Neural progenitor cell (in vitro differentiated cells): ENCODE measurements around the gene PMM1. TPM values are rescaled to one million over a fixed set of nuclear protein-coding genes. Genes with fewer than 3 reads are reported as not detected.

Experiments
- DNase-seq: peaks from one replicate; pipeline ENCODE4 v3.0.0-alpha.2; 2016; ENCODE audit warnings: low spot score
- H2AFZ ChIP-seq: fragments of 200-600 bp; sonication (generic); replicated peaks from 2 replicates; pipeline ENCODE4 v1.6.1; 2016; ENCODE audit warnings: antibody characterized with exemption
- H3F3A ChIP-seq: fragments of 200-600 bp; sonication (generic); 2 replicates; pipeline ENCODE4 v1.6.1; 2016; ENCODE audit warnings: antibody characterized with exemption, low read depth
- H3K27ac ChIP-seq: fragments of 200-600 bp; sonication (generic); 2 replicates; pipeline ENCODE4 v1.5.1; 2016; ENCODE audit warnings: mild to moderate bottlenecking
- H3K27me3 ChIP-seq: fragments of 200-600 bp; sonication (generic); 2 replicates; pipeline ENCODE4 v1.6.1; 2016; ENCODE audit warnings: mild to moderate bottlenecking, moderate library complexity
- H3K36me3 ChIP-seq: fragments of 200-600 bp; sonication (generic); 2 replicates; pipeline ENCODE4 v1.5.1; 2016
- H3K4me1 ChIP-seq: fragments of 200-600 bp; sonication (generic); 2 replicates; pipeline ENCODE4 v1.6.1; 2016; ENCODE audit warnings: mixed run types
- H3K4me2 ChIP-seq: fragments of 200-600 bp; sonication (generic); 2 replicates; pipeline ENCODE4 v1.6.1; 2016
- H3K4me3 ChIP-seq: fragments of 200-600 bp; sonication (generic); 2 replicates; pipeline ENCODE4 v1.5.1; 2016
- H3K79me2 ChIP-seq: fragments of 200-600 bp; sonication (generic); 2 replicates; pipeline ENCODE4 v1.6.1; 2016; ENCODE audit warnings: low read depth
- H3K9ac ChIP-seq: fragments of 200-600 bp; sonication (generic); 2 replicates; pipeline ENCODE4 v1.6.1; 2016
- H3K9me3 ChIP-seq: fragments of 200-600 bp; sonication (generic); 2 replicates; pipeline ENCODE4 v1.5.1; 2016; ENCODE audit warnings: low read depth
- H4K20me1 ChIP-seq: fragments of 200-600 bp; sonication (generic); 2 replicates; pipeline ENCODE4 v1.6.1; 2016; ENCODE audit warnings: low read depth
- H3K27ac Mint-ChIP-seq: 3 replicates; pipeline ENCODE4 v1.8.0; 2021; ENCODE audit warnings: mixed read lengths
- H3K27me3 Mint-ChIP-seq: 2 replicates; pipeline ENCODE4 v1.8.0; 2022; ENCODE audit warnings: low read depth, mild to moderate bottlenecking, inconsistent platforms, moderate library complexity, mixed read lengths; ENCODE audit not compliant: insufficient read depth
- H3K36me3 Mint-ChIP-seq: 3 replicates; pipeline ENCODE4 v1.8.0; 2021; ENCODE audit warnings: mixed read lengths
- H3K4me1 Mint-ChIP-seq: 3 replicates; pipeline ENCODE4 v1.8.0; 2021; ENCODE audit warnings: mixed read lengths
- H3K4me3 Mint-ChIP-seq: 3 replicates; pipeline ENCODE4 v1.8.0; 2021; ENCODE audit warnings: mild to moderate bottlenecking, moderate library complexity, mixed read lengths
- H3K9me3 Mint-ChIP-seq: 3 replicates; pipeline ENCODE4 v1.8.0; 2020; ENCODE audit warnings: mixed read lengths
- EZH2 ChIP-seq: fragments of 200-600 bp; sonication (generic); IDR thresholded peaks from 2 replicates; pipeline ENCODE4 v1.6.1; 2017; ENCODE audit warnings: antibody characterized with exemption, mild to moderate bottlenecking, moderate library complexity
- EZH2phosphoT487 ChIP-seq: fragments of 200-600 bp; sonication (generic); IDR thresholded peaks from 2 replicates; pipeline ENCODE4 v1.6.1; 2017; ENCODE audit warnings: antibody characterized with exemption
- total RNA-seq: library from RNA; depleted of rRNA; stranded (reverse); fragments of >200 nt; gene quantifications from 2 replicates; pipeline ENCODE4 v1.2.3, GENCODE V29; 2015; ENCODE audit warnings: low replicate concordance
- TF ChIP-seq, protein P1 (sequence below): fragments of 200-600 bp; sonication (generic); IDR thresholded peaks from 2 replicates; pipeline ENCODE4 v1.5.1; 2017; ENCODE audit warnings: antibody characterized with exemption, mild to moderate bottlenecking

PMM1 gene
- total RNA-seq, 1 donor from 2014 or later: 9.3 TPM

DNA sequence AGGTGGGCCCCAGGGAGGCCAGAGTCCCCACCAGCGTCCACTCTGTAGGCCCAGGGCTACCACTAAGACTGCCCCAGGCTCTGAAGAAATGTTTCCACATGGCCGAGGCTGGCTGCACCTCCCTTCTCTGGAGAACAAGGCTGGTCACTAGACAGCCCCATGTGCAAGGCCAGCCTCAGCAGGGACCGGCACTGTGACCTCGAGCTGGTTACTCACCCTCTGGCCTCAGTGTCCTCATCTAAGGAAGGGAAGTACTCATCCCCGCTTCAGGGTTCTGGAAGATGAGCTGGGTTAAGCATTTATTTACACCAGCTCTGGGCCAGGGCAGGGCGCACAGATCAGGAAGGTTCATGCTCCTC is 9.7 kb downstream of the PMM1 start:
- no peaks in the 10 kb centered on the region for H3K79me2 ChIP-seq
- no peaks in the 10 kb centered on the region for H3K9me3 Mint-ChIP-seq
- no peaks in the 10 kb centered on the region for H3K27me3 ChIP-seq
- H4K20me1 ChIP-seq: no peaks in the 10 kb centered on the region
- H3K27ac ChIP-seq: no peak overlapping the region
- no peaks in the 10 kb centered on the region for H3K36me3 ChIP-seq
- H3K9ac ChIP-seq: no peak overlapping the region
- no peaks in the 10 kb centered on the region for H3F3A ChIP-seq
- H3K9me3 ChIP-seq: no peaks in the 10 kb centered on the region
- H3K4me2 ChIP-seq: no peak overlapping the region
- H3K36me3 Mint-ChIP-seq: no peaks in the 10 kb centered on the region
- no peak overlapping the region for H2AFZ ChIP-seq
- peaks cover 5% of the 10 kb centered on the region for H3K27me3 Mint-ChIP-seq
- peaks cover 10% of the 10 kb centered on the region for H3K4me1 Mint-ChIP-seq
- TF ChIP-seq, protein P1, sequence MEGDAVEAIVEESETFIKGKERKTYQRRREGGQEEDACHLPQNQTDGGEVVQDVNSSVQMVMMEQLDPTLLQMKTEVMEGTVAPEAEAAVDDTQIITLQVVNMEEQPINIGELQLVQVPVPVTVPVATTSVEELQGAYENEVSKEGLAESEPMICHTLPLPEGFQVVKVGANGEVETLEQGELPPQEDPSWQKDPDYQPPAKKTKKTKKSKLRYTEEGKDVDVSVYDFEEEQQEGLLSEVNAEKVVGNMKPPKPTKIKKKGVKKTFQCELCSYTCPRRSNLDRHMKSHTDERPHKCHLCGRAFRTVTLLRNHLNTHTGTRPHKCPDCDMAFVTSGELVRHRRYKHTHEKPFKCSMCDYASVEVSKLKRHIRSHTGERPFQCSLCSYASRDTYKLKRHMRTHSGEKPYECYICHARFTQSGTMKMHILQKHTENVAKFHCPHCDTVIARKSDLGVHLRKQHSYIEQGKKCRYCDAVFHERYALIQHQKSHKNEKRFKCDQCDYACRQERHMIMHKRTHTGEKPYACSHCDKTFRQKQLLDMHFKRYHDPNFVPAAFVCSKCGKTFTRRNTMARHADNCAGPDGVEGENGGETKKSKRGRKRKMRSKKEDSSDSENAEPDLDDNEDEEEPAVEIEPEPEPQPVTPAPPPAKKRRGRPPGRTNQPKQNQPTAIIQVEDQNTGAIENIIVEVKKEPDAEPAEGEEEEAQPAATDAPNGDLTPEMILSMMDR: no peak
- TF ChIP-seq EZH2: no peak
- no peak for TF ChIP-seq EZH2phosphoT487
- H3K4me3 Mint-ChIP-seq: no peak overlapping the region
- H3K4me1 ChIP-seq: no peaks in the 10 kb centered on the region
- H3K27ac Mint-ChIP-seq: no peak overlapping the region
- DNase-seq: no peak
- no peak overlapping the region for H3K4me3 ChIP-seq

DNA sequence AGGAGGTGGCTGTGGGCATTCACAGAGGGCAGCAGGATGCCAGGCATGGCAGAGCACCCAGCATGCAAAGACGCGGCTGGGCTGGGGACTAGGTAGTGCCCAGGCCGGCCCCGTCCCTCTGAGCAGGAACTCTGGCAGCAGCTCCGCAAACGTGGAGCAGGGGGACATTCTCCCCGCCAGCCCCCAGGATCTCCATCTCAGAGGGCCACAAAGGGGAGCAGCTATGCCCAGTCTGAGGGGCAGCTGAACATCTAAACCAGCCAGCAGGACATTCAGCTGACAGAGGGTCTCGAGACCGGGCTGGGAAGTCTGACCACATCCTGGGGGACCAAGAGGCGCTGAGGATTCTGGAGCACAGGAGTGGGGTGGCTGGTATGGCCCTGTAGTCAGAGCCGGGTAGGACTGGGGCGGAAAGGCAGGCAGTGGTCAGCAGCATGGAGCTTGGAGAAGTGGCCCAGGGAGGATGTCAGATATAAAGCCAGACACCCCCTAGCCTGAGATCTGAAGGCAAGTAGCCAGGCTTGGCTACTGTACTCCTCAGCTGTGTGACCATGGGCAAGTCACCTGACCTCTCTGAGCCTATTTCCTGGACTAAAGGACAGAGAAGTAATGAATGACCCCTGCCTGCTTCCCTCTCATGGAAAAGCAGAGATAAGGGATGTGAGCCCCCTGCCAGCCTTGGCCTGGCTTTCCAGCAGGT is 10.2 kb downstream of the PMM1 start:
- H3K9ac ChIP-seq: no peak overlapping the region
- H3K79me2 ChIP-seq: no peaks in the 10 kb centered on the region
- no peaks in the 10 kb centered on the region for H3K9me3 ChIP-seq
- H3K9me3 Mint-ChIP-seq: no peaks in the 10 kb centered on the region
- no peak for TF ChIP-seq EZH2phosphoT487
- no peak for TF ChIP-seq EZH2
- TF ChIP-seq, protein P1: no peak
- H3K4me1 ChIP-seq: no peaks in the 10 kb centered on the region
- H3K4me2 ChIP-seq: no peak overlapping the region
- no peaks in the 10 kb centered on the region for H3K36me3 Mint-ChIP-seq
- DNase-seq: no peak
- no peak overlapping the region for H2AFZ ChIP-seq
- H3K4me1 Mint-ChIP-seq: peaks cover 10% of the 10 kb centered on the region
- no peak overlapping the region for H3K27ac ChIP-seq
- no peaks in the 10 kb centered on the region for H3F3A ChIP-seq
- H4K20me1 ChIP-seq: no peaks in the 10 kb centered on the region
- peaks cover 5% of the 10 kb centered on the region for H3K27me3 Mint-ChIP-seq
- no peaks in the 10 kb centered on the region for H3K27me3 ChIP-seq
- H3K4me3 Mint-ChIP-seq: peak overlapping the region; percentile 24
- H3K36me3 ChIP-seq: no peaks in the 10 kb centered on the region
- H3K27ac Mint-ChIP-seq: peak overlapping the region; percentile 53
- no peak overlapping the region for H3K4me3 ChIP-seq

DNA sequence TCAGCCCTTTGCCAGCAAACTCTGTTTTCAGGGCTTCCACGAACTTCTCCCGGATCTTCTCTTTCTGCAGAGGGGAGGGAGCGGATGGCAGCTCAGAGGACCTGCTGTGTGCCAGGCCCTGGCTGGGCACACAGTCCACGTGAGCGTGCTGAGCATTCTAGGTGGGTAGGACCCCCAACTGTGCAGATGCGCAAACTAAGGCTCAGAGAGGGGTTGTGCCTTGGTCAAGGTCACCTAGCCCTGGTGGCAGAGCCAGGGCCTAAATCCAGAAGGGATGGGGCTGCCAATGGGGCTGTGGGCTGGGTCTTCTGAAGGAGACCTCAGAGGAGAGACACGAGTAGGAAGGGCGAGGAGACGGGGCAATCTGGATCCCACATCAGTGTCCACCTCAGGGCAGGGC is 10.8 kb downstream of the PMM1 start:
- no peaks in the 10 kb centered on the region for H3K9me3 Mint-ChIP-seq
- no peaks in the 10 kb centered on the region for H3K4me1 ChIP-seq
- no peaks in the 10 kb centered on the region for H3K9me3 ChIP-seq
- H3K4me3 Mint-ChIP-seq: peak overlapping the region; percentile 24
- no peaks in the 10 kb centered on the region for H3K36me3 ChIP-seq
- no peaks in the 10 kb centered on the region for H3K27me3 ChIP-seq
- H3K4me3 ChIP-seq: no peak overlapping the region
- no peak overlapping the region for H3K27ac ChIP-seq
- H3K27ac Mint-ChIP-seq: peak overlapping the region; percentile 29
- no peak overlapping the region for H3K4me2 ChIP-seq
- H3K79me2 ChIP-seq: no peaks in the 10 kb centered on the region
- TF ChIP-seq EZH2 (no peak), EZH2phosphoT487 (no peak)
- TF ChIP-seq, protein P1: no peak
- H3K27me3 Mint-ChIP-seq: peaks cover 5% of the 10 kb centered on the region
- no peak overlapping the region for H3K9ac ChIP-seq
- H3K4me1 Mint-ChIP-seq: peaks cover 10% of the 10 kb centered on the region
- no peaks in the 10 kb centered on the region for H4K20me1 ChIP-seq
- no peaks in the 10 kb centered on the region for H3K36me3 Mint-ChIP-seq
- no peak overlapping the region for H2AFZ ChIP-seq
- DNase-seq: no peak
- no peaks in the 10 kb centered on the region for H3F3A ChIP-seq
